Nephron (organoid): ENCODE measurements around the gene DIDO1.
A peak's percentile ranks its signal among the peaks of the same experiment; 100 is the strongest.

Experiments
- H3K27ac Mint-ChIP-seq, 3 experiments: 2 replicates each; pipeline ENCODE4 v1.8.0; 2020; ENCODE audit warnings: mixed read lengths in 3 of 3, mild to moderate bottlenecking in 2 of 3, moderate library complexity in 1 of 3
- H3K27me3 Mint-ChIP-seq: 2 replicates; pipeline ENCODE4 v1.8.0; 2021; ENCODE audit warnings: low read depth, mild to moderate bottlenecking, moderate library complexity, mixed read lengths
- H3K36me3 Mint-ChIP-seq: 2 replicates; pipeline ENCODE4 v1.8.0; 2020; ENCODE audit warnings: low read depth, mixed read lengths
- H3K4me1 Mint-ChIP-seq: 2 replicates; pipeline ENCODE4 v1.8.0; 2020; ENCODE audit warnings: mixed read lengths
- H3K4me3 Mint-ChIP-seq, 3 experiments: 2 replicates each; pipeline ENCODE4 v1.8.0; 2020; ENCODE audit warnings: mild to moderate bottlenecking in 3 of 3, mixed read lengths in 3 of 3, moderate library complexity in 2 of 3
- H3K9me3 Mint-ChIP-seq: 2 replicates; pipeline ENCODE4 v1.8.0; 2020; ENCODE audit warnings: mixed read lengths
- TF ChIP-seq, protein P1 (sequence below), 3 experiments: fragments of 200-600 bp; sonication (generic); IDR thresholded peaks; one replicate each; pipeline ENCODE4 v1.5.0; 2021; ENCODE audit warnings: antibody characterized with exemption in 3 of 3; ENCODE audit not compliant: unreplicated experiment in 3 of 3

The DIDO1 gene

DNA sequence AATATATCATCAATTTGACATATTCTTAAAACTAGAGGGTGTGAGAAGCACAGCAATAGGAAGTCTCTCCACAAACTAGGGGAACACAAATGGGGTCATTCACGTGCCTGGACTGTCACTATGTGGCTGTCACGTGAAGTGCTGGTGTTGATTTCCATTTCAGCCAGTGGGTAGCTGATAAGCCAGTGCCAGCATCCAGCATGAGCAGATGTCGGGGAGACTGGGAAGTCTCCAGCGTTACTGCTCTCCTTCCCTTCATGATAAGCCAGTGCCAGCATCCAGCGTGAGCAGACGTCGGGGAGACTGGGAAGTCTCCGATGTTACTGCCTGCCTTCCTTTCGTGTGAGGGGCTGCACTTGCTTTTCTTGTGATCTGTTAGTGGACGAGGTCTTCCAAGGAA is 20.6 kb upstream of the DIDO1 start:
- peaks cover 87% of the 10 kb centered on the region for H3K36me3 Mint-ChIP-seq
- no peak overlapping the region for H3K27ac Mint-ChIP-seq
- no peaks in the 10 kb centered on the region for H3K4me1 Mint-ChIP-seq
- H3K9me3 Mint-ChIP-seq, result no peaks in the 10 kb centered on the region
- H3K4me3 Mint-ChIP-seq, result no peak overlapping the region
- TF ChIP-seq, protein P1, sequence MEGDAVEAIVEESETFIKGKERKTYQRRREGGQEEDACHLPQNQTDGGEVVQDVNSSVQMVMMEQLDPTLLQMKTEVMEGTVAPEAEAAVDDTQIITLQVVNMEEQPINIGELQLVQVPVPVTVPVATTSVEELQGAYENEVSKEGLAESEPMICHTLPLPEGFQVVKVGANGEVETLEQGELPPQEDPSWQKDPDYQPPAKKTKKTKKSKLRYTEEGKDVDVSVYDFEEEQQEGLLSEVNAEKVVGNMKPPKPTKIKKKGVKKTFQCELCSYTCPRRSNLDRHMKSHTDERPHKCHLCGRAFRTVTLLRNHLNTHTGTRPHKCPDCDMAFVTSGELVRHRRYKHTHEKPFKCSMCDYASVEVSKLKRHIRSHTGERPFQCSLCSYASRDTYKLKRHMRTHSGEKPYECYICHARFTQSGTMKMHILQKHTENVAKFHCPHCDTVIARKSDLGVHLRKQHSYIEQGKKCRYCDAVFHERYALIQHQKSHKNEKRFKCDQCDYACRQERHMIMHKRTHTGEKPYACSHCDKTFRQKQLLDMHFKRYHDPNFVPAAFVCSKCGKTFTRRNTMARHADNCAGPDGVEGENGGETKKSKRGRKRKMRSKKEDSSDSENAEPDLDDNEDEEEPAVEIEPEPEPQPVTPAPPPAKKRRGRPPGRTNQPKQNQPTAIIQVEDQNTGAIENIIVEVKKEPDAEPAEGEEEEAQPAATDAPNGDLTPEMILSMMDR (IDR thresholded peaks at IDR 0.05; ENCODE audit: unreplicated experiment in 3 of 3), result no peak
- H3K27me3 Mint-ChIP-seq, result no peaks in the 10 kb centered on the region

DNA sequence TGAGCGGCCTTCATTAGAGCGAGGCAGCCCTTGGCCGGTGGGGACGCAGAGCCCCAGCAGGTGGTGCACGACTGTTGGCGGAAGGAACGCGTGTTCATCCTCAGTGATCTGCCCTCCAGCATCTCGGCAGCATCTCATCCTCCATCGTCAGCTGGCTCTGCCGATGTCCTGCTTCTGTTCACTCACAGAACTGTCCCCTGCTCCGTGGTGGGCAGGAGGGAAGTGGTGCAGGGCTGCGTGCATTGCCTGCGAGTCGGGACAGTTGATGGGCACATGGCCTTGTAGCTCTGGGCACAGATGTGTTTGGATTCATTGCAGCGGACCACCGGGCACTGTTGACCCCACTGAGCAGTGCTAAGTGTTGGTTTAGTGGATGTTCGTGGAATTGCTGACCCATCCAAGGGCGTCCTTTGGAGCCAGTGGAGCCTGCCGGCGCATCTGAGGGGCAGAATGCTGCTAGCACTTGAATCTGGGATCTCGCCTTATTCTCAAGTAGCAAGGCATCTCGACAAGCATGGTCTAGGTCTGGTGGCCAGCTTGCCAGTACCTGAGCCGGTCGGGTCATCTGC is 19.6 kb upstream of the DIDO1 start:
- H3K36me3 Mint-ChIP-seq, result peaks cover 92% of the 10 kb centered on the region
- no peak overlapping the region for H3K4me3 Mint-ChIP-seq
- no peak overlapping the region for H3K27ac Mint-ChIP-seq
- no peaks in the 10 kb centered on the region for H3K27me3 Mint-ChIP-seq
- TF ChIP-seq, protein P1 (IDR thresholded peaks at IDR 0.05; ENCODE audit: unreplicated experiment in 3 of 3), result no peak
- H3K4me1 Mint-ChIP-seq, result peaks cover 7% of the 10 kb centered on the region
- no peaks in the 10 kb centered on the region for H3K9me3 Mint-ChIP-seq

DNA sequence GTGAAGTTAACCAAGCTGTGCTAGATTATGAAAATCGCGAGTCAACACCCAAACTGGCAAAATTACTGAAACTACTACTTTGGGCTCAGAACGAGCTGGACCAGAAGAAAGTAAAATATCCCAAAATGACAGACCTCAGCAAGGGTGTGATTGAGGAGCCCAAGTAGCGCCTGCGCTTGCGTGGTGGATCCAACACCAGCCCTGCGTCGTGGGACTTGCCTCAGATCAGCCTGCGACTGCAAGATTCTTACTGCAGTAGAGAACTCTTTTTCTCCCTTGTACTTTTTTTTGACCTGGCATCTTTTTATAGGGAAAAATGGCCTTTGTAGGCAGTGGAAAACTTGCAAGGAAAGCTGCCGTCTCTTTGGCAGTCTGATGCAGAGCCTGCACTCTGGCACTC is 18.4 kb upstream of the DIDO1 start:
- H3K27me3 Mint-ChIP-seq, result no peaks in the 10 kb centered on the region
- H3K36me3 Mint-ChIP-seq, result peaks cover 81% of the 10 kb centered on the region
- H3K27ac Mint-ChIP-seq, result no peak overlapping the region
- no peak overlapping the region for H3K4me3 Mint-ChIP-seq
- H3K9me3 Mint-ChIP-seq, result no peaks in the 10 kb centered on the region
- peaks cover 10% of the 10 kb centered on the region for H3K4me1 Mint-ChIP-seq
- TF ChIP-seq, protein P1 (IDR thresholded peaks at IDR 0.05; ENCODE audit: unreplicated experiment in 3 of 3), result no peak

DNA sequence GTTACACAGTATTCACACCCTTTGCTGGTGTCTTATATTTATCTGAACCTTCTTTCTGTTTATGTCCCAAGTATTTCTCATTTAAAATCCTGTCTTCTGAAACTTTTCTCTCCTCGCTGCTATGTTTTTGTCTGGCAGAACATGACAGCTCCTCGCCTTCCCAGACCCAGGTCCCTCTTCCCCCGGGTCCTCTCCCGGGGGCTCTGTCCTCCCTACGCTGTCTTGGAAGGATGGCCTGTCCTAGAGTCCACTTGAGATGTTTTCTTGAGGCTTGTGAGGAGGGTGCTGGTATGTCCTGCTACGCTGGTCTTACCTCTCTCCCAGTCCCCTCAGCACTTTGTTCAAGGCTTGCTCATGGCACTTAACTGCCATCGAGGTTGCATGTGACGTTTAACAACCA is 17.9 kb upstream of the DIDO1 start:
- Mint-ChIP-seq H3K27ac (no peak overlapping the region), H3K9me3 (no peaks in the 10 kb centered on the region), H3K27me3 (no peaks in the 10 kb centered on the region), H3K4me1 (peaks cover 15% of the 10 kb centered on the region), H3K36me3 (peaks cover 76% of the 10 kb centered on the region), H3K4me3 (peak overlapping the region in 1 of 3 experiments; percentile 15)
- TF ChIP-seq, protein P1 (IDR thresholded peaks at IDR 0.05; ENCODE audit: unreplicated experiment in 3 of 3), result no peak

DNA sequence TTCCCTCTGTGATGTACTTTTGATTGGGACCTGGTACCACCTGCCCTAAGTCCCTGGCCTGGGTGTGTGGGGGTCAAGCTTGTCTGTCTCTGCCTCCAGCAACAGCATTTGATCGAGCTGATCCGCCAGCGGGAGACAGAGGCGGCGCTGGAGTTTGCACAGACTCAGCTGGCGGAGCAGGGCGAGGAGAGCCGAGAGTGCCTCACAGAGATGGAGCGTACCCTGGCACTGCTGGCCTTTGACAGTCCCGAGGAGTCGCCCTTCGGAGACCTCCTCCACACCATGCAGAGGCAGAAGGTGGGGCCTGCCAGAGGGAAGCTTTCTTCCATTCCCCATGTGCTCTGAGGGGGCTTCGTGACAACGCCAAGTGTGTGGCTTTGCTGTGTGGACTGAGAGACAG is 17.1 kb upstream of the DIDO1 start:
- Mint-ChIP-seq H3K36me3 (peaks cover 68% of the 10 kb centered on the region), H3K4me1 (peaks cover 23% of the 10 kb centered on the region)

DNA sequence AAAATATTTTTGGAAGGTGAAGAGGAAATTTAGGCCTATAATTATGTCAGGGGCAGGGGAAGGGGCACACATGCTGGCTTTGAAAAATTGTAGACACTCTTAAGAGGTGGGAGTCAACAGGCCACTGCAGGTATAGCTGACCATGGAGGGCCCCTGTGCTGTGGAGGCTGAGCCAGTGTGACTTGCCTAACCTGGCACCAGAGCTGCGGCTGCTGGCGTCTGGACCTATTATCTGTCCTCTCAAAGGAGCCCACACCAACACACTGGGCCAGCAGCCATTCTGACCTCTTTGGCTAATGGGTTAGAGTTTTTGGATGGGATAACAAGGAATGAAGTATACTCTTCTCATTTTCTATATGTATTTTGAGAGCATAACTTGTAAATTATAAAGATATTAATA is 16.2 kb upstream of the DIDO1 start:
- H3K4me1 Mint-ChIP-seq, result peaks cover 25% of the 10 kb centered on the region
- no peaks in the 10 kb centered on the region for H3K9me3 Mint-ChIP-seq
- H3K27me3 Mint-ChIP-seq, result no peaks in the 10 kb centered on the region
- peaks cover 58% of the 10 kb centered on the region for H3K36me3 Mint-ChIP-seq
- no peak overlapping the region for H3K4me3 Mint-ChIP-seq
- TF ChIP-seq, protein P1 (IDR thresholded peaks at IDR 0.05; ENCODE audit: unreplicated experiment in 3 of 3), result no peak
- H3K27ac Mint-ChIP-seq, result no peak overlapping the region

More for the DNA sequence above, 17.1 kb upstream of the DIDO1 start:
- Mint-ChIP-seq H3K9me3 (no peaks in the 10 kb centered on the region), H3K4me3 (no peak overlapping the region), H3K27ac (no peak overlapping the region), H3K27me3 (no peaks in the 10 kb centered on the region)
- TF ChIP-seq, protein P1 (IDR thresholded peaks at IDR 0.05; ENCODE audit: unreplicated experiment in 3 of 3), result no peak
